ENCODE results near the gene AGTRAP.

Gene AGTRAP

DNA sequence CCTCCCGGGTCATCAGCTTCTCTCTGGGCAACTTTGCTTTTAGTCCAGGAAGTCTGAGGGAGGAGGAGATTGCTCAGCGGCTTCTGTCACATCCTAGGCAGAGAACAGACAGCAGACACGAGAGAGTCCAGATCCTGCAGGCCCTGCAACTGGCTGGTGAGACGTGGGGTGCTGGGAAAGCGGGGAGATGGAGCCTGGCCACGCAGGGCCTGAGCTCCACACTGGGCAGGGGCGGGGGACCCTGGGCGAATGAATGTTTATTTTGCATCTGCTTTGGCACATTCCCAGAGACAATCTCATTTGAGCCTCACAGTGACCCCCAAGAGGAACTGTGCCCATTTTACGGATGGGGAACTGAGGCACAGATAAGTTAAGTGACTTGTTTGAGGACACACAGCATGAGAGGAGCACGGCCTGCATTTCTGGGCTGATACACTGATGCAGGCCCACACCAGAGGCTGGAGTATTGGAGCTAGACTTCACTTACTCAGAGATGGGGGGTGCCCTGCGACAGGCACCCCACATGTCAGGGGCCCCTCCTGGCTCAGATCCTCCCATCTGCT, 35.6 kb downstream of the AGTRAP start:
- TF ChIP-seq, protein P1, sequence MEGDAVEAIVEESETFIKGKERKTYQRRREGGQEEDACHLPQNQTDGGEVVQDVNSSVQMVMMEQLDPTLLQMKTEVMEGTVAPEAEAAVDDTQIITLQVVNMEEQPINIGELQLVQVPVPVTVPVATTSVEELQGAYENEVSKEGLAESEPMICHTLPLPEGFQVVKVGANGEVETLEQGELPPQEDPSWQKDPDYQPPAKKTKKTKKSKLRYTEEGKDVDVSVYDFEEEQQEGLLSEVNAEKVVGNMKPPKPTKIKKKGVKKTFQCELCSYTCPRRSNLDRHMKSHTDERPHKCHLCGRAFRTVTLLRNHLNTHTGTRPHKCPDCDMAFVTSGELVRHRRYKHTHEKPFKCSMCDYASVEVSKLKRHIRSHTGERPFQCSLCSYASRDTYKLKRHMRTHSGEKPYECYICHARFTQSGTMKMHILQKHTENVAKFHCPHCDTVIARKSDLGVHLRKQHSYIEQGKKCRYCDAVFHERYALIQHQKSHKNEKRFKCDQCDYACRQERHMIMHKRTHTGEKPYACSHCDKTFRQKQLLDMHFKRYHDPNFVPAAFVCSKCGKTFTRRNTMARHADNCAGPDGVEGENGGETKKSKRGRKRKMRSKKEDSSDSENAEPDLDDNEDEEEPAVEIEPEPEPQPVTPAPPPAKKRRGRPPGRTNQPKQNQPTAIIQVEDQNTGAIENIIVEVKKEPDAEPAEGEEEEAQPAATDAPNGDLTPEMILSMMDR (IDR thresholded peaks at IDR 0.05; ENCODE audit: extremely low read depth, insufficient read depth, missing control alignments), result no peak
- in situ Hi-C loops (cut with MboI; ENCODE audit: low pct_unique_long_range_greater_than_20kb, low sequenced_read_pairs, unreplicated experiment), result no loop called here
- DNase-seq (ENCODE audit: low spot score), result no peak

DNA sequence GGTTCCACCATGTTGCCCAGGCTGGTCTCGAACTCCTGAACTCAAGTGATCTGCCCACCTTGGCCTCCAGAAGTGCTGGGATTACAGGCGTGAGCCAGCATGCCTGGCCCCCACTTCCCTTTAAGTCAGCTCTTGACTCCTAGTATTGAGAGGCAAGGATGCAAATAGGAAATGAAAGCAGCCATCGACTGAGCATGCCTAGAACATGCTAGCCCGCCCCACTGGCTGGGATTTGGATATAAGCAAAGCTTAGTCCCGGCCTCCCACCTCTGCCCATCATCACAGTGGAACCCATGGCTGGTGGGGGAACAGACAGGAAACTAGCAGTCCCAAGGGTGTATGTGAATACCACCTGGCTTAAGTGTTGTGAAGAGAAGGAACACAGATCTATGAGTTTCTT, 36.5 kb downstream of the AGTRAP start:
- TF ChIP-seq, protein P1 (IDR thresholded peaks at IDR 0.05; ENCODE audit: extremely low read depth, insufficient read depth, missing control alignments), result no peak
- DNase-seq (ENCODE audit: low spot score), result no peak
- in situ Hi-C loops (cut with MboI; ENCODE audit: low pct_unique_long_range_greater_than_20kb, low sequenced_read_pairs, unreplicated experiment), result no loop called here

DNA sequence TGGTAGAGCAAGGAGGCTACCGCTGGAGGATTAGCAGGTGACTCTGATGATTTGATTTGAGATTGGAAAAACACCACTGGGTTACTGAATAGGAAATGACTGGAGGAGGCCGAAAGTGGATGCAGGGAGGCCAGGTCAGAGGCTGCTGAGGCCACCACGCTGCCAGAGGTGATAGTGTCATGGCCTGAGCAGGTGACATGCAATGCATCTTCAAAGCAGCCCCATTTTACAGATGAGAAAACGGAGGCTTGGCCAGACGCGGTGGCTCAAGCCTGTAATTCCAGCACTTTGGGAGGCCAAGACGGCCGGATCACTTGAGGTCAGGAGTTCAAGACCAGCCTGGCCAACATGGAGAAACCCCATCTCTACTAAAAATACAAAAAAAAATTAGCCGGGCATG, 38.8 kb downstream of the AGTRAP start:
- in situ Hi-C loops (cut with MboI; ENCODE audit: low pct_unique_long_range_greater_than_20kb, low sequenced_read_pairs, unreplicated experiment), result no loop called here
- DNase-seq (ENCODE audit: low spot score), result no peak
- TF ChIP-seq, protein P1 (IDR thresholded peaks at IDR 0.05; ENCODE audit: extremely low read depth, insufficient read depth, missing control alignments), result no peak

DNA sequence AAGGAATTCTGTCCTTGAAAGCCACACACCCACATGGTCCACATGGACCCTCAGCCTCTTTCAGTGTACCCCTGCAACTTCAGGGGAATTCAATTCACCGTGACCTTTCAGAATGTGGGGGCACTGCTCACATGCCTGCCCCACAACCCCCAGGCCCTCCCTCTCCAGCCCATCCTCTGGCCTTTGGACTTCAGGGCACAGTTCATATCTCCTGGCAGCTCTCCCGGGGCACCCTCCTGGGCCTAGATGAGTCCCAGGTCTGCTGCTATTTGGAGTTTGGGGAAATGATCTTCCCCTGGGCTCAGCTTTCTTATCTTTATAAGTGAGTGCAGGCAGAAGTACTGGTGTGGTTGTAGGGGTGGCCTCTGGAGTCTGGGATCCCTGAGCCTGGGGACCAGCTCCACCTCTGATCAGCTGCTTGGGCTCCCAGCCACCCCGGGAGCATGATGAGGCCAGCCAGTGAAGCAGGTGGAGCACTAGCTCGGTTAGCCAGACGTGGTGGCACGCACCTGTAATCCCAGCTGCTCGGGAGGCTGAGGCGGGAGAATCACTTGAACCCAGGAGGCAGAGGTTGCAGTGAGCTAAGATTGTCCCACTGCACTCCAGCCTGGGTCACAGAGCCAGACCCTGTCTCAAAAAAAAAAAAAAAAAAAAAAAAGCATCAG, 41.9 kb downstream of the AGTRAP start:
- in situ Hi-C loops (cut with MboI; ENCODE audit: low pct_unique_long_range_greater_than_20kb, low sequenced_read_pairs, unreplicated experiment), result no loop called here
- TF ChIP-seq, protein P1 (IDR thresholded peaks at IDR 0.05; ENCODE audit: extremely low read depth, insufficient read depth, missing control alignments), result no peak
- no peak for DNase-seq (ENCODE audit: low spot score)

DNA sequence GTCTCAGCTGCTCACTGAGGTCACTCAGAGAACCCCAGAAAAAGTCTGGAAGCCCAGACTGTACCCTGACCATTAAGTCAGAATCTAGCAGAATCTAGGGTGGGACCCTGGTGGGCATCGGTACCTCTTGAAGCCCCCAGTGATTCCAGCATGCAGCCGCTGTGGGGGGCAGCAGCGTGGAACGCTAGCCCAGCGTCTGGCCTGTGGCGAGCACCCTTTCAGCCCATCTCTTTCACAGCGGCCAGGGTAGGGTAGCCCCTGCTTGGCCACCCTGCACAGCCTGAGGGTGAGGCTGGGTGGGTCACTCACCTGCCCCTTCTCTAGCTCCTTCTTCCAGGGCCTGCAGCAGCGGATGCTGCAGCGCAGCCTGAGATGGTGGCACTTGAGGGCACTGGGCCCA, 42.4 kb downstream of the AGTRAP start:
- DNase-seq (ENCODE audit: low spot score), result no peak
- TF ChIP-seq, protein P1 (IDR thresholded peaks at IDR 0.05; ENCODE audit: extremely low read depth, insufficient read depth, missing control alignments), result no peak
- in situ Hi-C loops (cut with MboI; ENCODE audit: low pct_unique_long_range_greater_than_20kb, low sequenced_read_pairs, unreplicated experiment), result no loop called here

DNA sequence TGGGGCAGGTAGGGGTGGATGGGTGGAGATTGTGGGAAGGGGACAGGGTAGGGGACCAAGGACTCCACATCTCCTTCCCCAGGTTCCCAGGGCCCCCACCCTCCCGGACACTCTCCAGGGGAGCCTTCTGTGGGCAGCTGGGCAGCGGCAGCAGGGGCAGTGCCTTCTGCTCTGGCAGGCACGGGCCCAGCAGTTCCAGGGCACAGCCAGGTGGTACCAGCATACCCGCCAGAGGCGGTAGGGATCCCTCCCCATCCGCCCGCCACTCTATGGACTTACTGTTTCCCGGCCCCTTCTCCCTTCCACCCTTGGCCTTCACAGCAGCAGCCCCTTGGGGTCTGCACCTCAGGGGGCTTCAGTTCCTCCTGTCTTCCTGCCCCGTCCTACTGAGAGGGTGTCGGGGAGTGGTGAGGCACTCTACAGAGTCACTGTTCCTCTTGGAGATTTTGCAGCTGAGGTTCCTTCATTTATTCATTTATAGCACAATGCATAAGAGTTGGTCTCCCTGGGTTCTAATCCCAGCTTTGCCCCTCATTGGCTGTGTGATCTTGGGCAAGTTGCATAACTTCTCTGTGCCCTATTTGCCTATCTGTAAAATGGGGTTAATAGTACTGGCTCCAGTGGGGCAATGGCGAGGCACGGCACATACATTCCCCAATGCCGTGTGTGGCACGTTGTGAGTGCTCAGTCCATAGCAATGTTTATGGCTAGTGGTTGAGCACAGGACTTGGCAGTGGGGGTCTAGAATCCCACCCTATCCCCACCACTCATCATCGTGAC, 43.1 kb downstream of the AGTRAP start:
- DNase-seq (ENCODE audit: low spot score), result no peak
- TF ChIP-seq, protein P1 (IDR thresholded peaks at IDR 0.05; ENCODE audit: extremely low read depth, insufficient read depth, missing control alignments), result no peak
- in situ Hi-C loops (cut with MboI; ENCODE audit: low pct_unique_long_range_greater_than_20kb, low sequenced_read_pairs, unreplicated experiment), result no loop called here

All from GM13977 (cell line).